ENCODE results near the gene CDK18.

Gene CDK18

DNA sequence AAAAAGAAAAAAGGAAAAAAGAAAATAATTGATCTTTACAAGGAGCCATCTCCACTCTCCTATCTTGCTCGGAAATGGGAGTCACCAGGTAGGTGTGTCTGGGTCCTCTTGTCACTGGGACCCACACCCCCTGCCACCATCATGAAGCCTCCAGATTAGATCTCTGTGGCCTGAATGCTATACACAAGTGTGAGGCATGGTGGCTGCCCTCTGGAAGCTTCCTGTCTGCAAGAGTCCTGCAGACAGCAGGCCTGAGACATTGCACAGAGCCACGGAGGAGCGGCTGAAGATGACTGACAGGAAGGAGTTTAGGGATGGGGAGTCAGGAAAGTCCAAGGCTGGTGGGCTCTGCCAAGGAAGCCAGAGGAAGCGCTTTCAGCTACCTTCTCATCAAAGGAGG is 16.2 kb downstream of the CDK18 start:
- POLR2A ChIA-PET = no interaction called here
- H3K9me3 ChIP-seq (ENCODE audit: control insufficient read depth, insufficient read depth, low read depth, low read length) = no peaks in the 10 kb centered on the region
- CTCF ChIA-PET = interaction anchor here (0.6 to 9.1 kb wide), 7 partner anchors 30 to 249 kb away, joined by 3 to 459 read pairs (median 3); no protein-coding TSS in a partner anchor

DNA sequence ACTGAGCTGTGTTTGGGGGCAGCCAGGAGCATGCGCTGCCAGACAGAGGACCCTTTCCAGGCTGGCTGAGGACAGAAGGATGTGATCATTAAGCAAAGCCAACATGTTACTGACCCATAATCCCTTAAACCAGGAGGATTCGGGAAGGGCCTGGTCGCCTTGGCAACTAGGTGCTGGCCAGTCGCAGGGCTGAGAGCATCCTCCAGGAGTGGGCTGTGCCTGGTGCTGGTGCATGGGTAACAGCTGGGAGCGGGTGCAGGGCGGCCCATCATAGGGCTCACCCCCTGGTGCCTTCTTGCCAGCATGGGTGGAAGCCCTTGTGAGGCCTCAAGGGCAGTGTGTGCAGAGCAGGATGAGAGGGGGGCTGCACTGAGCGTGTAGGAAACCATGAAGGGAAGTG is 17.2 kb downstream of the CDK18 start:
- ChIA-PET POLR2A (interaction anchor here (0.6 kb wide), 1 partner anchor 16 kb away, joined by 11 read pairs; no protein-coding TSS in a partner anchor), CTCF (interaction anchor here (1.1 to 9.1 kb wide), 9 partner anchors 11 to 252 kb away, joined by 3 to 459 read pairs (median 43); no protein-coding TSS in a partner anchor)
- TF ChIP-seq ZNF341 (tag by site-specific recombination; IDR thresholded peaks at IDR 0.05; ENCODE audit: low read depth) (peak; percentile 31; the same call in 1 of the 2 replicates), ZNF335 (tag by site-specific recombination; conservative IDR thresholded peaks at IDR 0.05) (no peak)
- peaks cover 8% of the 10 kb centered on the region for H3K4me1 ChIP-seq (ENCODE audit: control insufficient read depth, insufficient read depth, low read length)
- H3K27ac ChIP-seq (ENCODE audit: extremely low read depth, low read depth, low read length) = no peak overlapping the region
- peaks cover 0 to 5% of the 10 kb centered on the region in 2 experiments; a peak in 1 of 3 replicates for H3K36me3 ChIP-seq (ENCODE audit: control insufficient read depth in 2 of 2, insufficient read depth in 1 of 2, low read length in 2 of 2)
- H3K4me3 ChIP-seq (ENCODE audit: low read depth, low read length) = no peak overlapping the region
- H3K9me3 ChIP-seq (ENCODE audit: control insufficient read depth, insufficient read depth, low read depth, low read length) = no peaks in the 10 kb centered on the region

More for the DNA sequence above, 16.2 kb downstream of the CDK18 start:
- TF ChIP-seq SCRT2 (tag by site-specific recombination; IDR thresholded peaks at IDR 0.05) (no peak), GLI2 (tag by site-specific recombination; IDR thresholded peaks at IDR 0.05; ENCODE audit: borderline replicate concordance, low read depth) (no peak)
- H3K4me3 ChIP-seq (ENCODE audit: low read depth, low read length) = no peak overlapping the region
- H3K4me1 ChIP-seq (ENCODE audit: control insufficient read depth, insufficient read depth, low read length) = peaks cover 8% of the 10 kb centered on the region
- peaks cover 0 to 5% of the 10 kb centered on the region in 2 experiments; a peak in 1 of 3 replicates for H3K36me3 ChIP-seq (ENCODE audit: control insufficient read depth in 2 of 2, insufficient read depth in 1 of 2, low read length in 2 of 2)
- H3K27ac ChIP-seq (ENCODE audit: extremely low read depth, low read depth, low read length) = no peak overlapping the region

- Histone ChIP-seq H3K9me3 (ENCODE audit: control insufficient read depth, insufficient read depth, low read depth, low read length) (no peaks in the 10 kb centered on the region), H3K4me3 (ENCODE audit: low read depth, low read length) (no peak overlapping the region), H3K4me1 (ENCODE audit: control insufficient read depth, insufficient read depth, low read length) (peaks cover 8% of the 10 kb centered on the region), H3K27ac (ENCODE audit: extremely low read depth, low read depth, low read length) (no peak overlapping the region), H3K36me3 (ENCODE audit: control insufficient read depth in 2 of 2, insufficient read depth in 1 of 2, low read length in 2 of 2) (peaks cover 0 to 5% of the 10 kb centered on the region in 2 experiments; a peak in 1 of 3 replicates)
- POLR2A ChIA-PET = interaction anchor here (1.4 kb wide), 1 partner anchor 35 kb away, joined by 3 read pairs; no protein-coding TSS in a partner anchor
- CTCF ChIA-PET = interaction anchor here (0.7 to 9.1 kb wide), 22 partner anchors 7 to 253 kb away, joined by 3 to 459 read pairs (median 11); no protein-coding TSS in a partner anchor
- TF ChIP-seq ZFP3 (tag by site-specific recombination; IDR thresholded peaks at IDR 0.05; ENCODE audit: low read depth) = no peak
- TF ChIP-seq, protein P1, sequence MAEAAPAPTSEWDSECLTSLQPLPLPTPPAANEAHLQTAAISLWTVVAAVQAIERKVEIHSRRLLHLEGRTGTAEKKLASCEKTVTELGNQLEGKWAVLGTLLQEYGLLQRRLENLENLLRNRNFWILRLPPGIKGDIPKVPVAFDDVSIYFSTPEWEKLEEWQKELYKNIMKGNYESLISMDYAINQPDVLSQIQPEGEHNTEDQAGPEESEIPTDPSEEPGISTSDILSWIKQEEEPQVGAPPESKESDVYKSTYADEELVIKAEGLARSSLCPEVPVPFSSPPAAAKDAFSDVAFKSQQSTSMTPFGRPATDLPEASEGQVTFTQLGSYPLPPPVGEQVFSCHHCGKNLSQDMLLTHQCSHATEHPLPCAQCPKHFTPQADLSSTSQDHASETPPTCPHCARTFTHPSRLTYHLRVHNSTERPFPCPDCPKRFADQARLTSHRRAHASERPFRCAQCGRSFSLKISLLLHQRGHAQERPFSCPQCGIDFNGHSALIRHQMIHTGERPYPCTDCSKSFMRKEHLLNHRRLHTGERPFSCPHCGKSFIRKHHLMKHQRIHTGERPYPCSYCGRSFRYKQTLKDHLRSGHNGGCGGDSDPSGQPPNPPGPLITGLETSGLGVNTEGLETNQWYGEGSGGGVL (tag by site-specific recombination; IDR thresholded peaks at IDR 0.05) = no peak
- no peak for TF ChIP-seq BCL6B (tag by site-specific recombination; IDR thresholded peaks at IDR 0.05)
- TF ChIP-seq, protein P2, sequence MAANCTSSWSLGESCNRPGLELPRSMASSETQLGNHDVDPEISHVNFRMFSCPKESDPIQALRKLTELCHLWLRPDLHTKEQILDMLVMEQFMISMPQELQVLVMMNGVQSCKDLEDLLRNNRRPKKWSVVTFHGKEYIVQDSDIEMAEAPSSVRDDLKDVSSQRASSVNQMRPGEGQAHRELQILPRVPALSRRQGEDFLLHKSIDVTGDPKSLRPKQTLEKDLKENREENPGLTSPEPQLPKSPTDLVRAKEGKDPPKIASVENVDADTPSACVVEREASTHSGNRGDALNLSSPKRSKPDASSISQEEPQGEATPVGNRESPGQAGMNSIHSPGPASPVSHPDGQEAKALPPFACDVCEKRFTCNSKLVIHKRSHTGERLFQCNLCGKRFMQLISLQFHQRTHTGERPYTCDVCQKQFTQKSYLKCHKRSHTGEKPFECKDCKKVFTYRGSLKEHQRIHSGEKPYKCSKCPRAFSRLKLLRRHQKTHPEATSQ (tag by site-specific recombination; IDR thresholded peaks at IDR 0.05) = no peak
- no peak for TF ChIP-seq ZNF335 (tag by site-specific recombination; conservative IDR thresholded peaks at IDR 0.05)
- no peak for TF ChIP-seq ZNF140 (tag by site-specific recombination; IDR thresholded peaks at IDR 0.05)
- no peak for TF ChIP-seq KLF10 (tag by site-specific recombination; IDR thresholded peaks at IDR 0.05)
- TF ChIP-seq ZNF311 (tag by site-specific recombination; IDR thresholded peaks at IDR 0.05; ENCODE audit: borderline replicate concordance) = no peak
- TF ChIP-seq PBX3 (CRISPR knock-in tag; IDR thresholded peaks at IDR 0.05) = no peak
- TF ChIP-seq ZNF501 (tag by site-specific recombination; IDR thresholded peaks at IDR 0.05) = no peak
- TF ChIP-seq ZNF654 (tag by site-specific recombination; IDR thresholded peaks at IDR 0.05; ENCODE audit: low read depth) = no peak
- TF ChIP-seq PRDM10 (tag by site-specific recombination; IDR thresholded peaks at IDR 0.05) = no peak
- no peak for TF ChIP-seq INSM2 (tag by site-specific recombination; IDR thresholded peaks at IDR 0.05)
- no peak for TF ChIP-seq ZNF701 (tag by site-specific recombination; IDR thresholded peaks at IDR 0.05)
- no peak for TF ChIP-seq ZNF23 (tag by site-specific recombination; IDR thresholded peaks at IDR 0.05; ENCODE audit: borderline replicate concordance)
- no peak for TF ChIP-seq ZNF629 (tag by site-specific recombination; IDR thresholded peaks at IDR 0.05)
These were observed 18.2 kb downstream of the CDK18 start for GRCh38 chr1:205522692-205523091.

All from HEK293 (cell line).